HG03103 (cell line): Measurements from ENCODE around the gene MESP1.

ENCODE experiments used
- ATAC-seq: cut with Tn5 transposase; IDR thresholded peaks from one replicate; pipeline ENCODE4 v1.9.1; 2021; ENCODE audit warnings: low read depth; ENCODE audit not compliant: unreplicated experiment

MESP1 gene

GRCh38 chr15:89732451-89733172 is 18.4 kb downstream of the MESP1 start:
- no peak for ATAC-seq

GRCh38 chr15:89731275-89731674 is 19.8 kb downstream of the MESP1 start:
- ATAC-seq, result no peak

GRCh38 chr15:89728254-89728653 is 22.8 kb downstream of the MESP1 start:
- no peak for ATAC-seq

- no peak for ATAC-seq
Observed at GRCh38 chr15:89725064-89725463, 26.0 kb downstream of the MESP1 start.

GRCh38 chr15:89724621-89725020 is 26.4 kb downstream of the MESP1 start:
- no peak for ATAC-seq

GRCh38 chr15:89723031-89723430 is 28.0 kb downstream of the MESP1 start:
- ATAC-seq, result no peak

GRCh38 chr15:89714775-89715174 is 36.3 kb downstream of the MESP1 start:
- ATAC-seq, result no peak

- no peak for ATAC-seq
Observed at GRCh38 chr15:89707577-89707976, 43.5 kb downstream of the MESP1 start.

- ATAC-seq, result no peak
Observed at GRCh38 chr15:89704411-89704810, 46.6 kb downstream of the MESP1 start.
